Lower leg skin (tissue), 4 donors: ENCODE measurements around the gene COL27A1. TPM values are rescaled to one million over a fixed set of nuclear protein-coding genes. Genes with fewer than 3 reads are reported as not detected.
"Not testable (repeated sequence)": the region's sequence is repeated elsewhere in the genome, so short reads cannot be mapped to it uniquely, and the experiment has no call there.

Experiments
- DNase-seq, 2 donors: peaks; one replicate each; pipeline ENCODE4 v3.0.0-alpha.2; 2019; ENCODE audit warnings: low spot score in 2 of 2
- H3K4me3 ChIP-seq: fragments of 200-600 bp; sonication (generic); 2 replicates; pipeline ENCODE4 v1.5.1; 2017; ENCODE audit warnings: mild to moderate bottlenecking, low read depth; ENCODE audit not compliant: poor library complexity, severe bottlenecking
- POLR2A ChIP-seq, 2 donors: fragments of 450-650 bp; IDR thresholded peaks; one replicate each; pipeline ENCODE4 v1.6.1; 2016 to 2017; ENCODE audit warnings: antibody characterized with exemption in 2 of 2, mild to moderate bottlenecking in 1 of 2, moderate library complexity in 1 of 2
- WGBS, 2 donors: methylation state at CpG; one replicate each; pipeline ENCODE4 v1.1.5; 2018; 5-methylcytosine and 5-hydroxymethylcytosine counted together
- intact Hi-C: fragments of 100-400 bp; cut with DNase I; formaldehyde crosslinking; loops from one replicate; pipeline ENCODE4 v1.15.0; 2023; ENCODE audit warnings: low total_unique reads
- total RNA-seq, 4 donors: library from RNA; depleted of rRNA; stranded (reverse); fragments of >200 nt; gene quantifications; one replicate each; pipeline ENCODE4 v1.1.0, GENCODE V29; 2016
- TF ChIP-seq, protein P1 (sequence below), 3 donors: fragments of 450-650 bp; IDR thresholded peaks; one replicate each; pipeline ENCODE4 v1.5.1; 2016; ENCODE audit warnings: antibody characterized with exemption in 3 of 3, mild to moderate bottlenecking in 3 of 3, moderate library complexity in 2 of 3

The COL27A1 gene
- total RNA-seq, 4 donors from 2014 or later: 9.4 to 16.1 (median 12.3) TPM

DNA sequence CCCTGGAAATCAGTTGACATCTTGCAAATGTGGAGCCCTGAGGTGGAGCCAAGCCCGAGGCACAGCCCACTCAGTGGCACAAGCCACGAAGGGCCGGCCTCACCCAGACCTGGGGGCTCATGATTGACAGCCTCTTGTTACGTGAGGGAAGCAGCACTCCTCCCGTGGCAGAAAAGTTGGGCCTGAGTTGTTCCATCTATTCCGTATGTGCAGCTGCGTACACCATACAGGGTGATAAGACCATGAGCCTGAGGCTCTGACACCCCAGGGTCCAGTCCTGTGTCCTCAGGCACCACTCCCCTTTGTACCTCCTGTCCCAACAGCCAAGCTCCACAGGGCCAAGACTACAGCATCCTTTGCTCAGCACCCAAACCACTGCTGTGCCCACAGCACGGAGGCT, 172.4 kb downstream of the COL27A1 start:
- no peak overlapping the region for H3K4me3 ChIP-seq
- DNase-seq: no peak
- WGBS, 2 donors: 94 to 95% methylated on average over 6 to 8 of the region's 8 CpGs
- TF ChIP-seq POLR2A (IDR thresholded peaks at IDR 0.05): no peak
- TF ChIP-seq, protein P1, sequence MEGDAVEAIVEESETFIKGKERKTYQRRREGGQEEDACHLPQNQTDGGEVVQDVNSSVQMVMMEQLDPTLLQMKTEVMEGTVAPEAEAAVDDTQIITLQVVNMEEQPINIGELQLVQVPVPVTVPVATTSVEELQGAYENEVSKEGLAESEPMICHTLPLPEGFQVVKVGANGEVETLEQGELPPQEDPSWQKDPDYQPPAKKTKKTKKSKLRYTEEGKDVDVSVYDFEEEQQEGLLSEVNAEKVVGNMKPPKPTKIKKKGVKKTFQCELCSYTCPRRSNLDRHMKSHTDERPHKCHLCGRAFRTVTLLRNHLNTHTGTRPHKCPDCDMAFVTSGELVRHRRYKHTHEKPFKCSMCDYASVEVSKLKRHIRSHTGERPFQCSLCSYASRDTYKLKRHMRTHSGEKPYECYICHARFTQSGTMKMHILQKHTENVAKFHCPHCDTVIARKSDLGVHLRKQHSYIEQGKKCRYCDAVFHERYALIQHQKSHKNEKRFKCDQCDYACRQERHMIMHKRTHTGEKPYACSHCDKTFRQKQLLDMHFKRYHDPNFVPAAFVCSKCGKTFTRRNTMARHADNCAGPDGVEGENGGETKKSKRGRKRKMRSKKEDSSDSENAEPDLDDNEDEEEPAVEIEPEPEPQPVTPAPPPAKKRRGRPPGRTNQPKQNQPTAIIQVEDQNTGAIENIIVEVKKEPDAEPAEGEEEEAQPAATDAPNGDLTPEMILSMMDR (IDR thresholded peaks at IDR 0.05): no peak
- intact Hi-C loops: no loop called here

DNA sequence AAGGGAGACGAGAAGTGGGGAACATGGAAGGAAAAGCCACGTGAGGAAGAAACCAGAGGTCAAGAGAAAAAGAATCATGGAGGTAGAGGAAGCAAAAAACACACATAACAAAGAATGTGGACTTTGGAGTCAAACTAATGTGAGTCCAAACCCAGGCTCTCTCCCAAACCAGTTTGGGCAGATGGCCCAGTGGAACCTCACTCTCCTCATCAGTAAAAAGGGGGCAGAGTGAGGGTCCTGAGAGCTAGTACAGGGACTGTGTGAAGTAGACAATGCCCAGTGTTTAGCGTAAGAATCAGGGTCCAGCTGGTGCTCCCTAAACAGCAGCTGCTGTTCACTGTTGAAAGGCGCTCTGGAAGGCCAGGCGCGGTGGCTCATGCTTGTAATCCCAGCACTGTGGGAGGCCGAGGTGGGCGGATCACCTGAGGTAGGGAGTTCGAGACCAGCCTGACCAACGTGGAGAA, 173.1 kb downstream of the COL27A1 start:
- H3K4me3 ChIP-seq, intact Hi-C loops, DNase-seq: not testable (repeated sequence)
- 79 to 85% methylated on average over 10 of the region's 10 CpGs for WGBS, 2 donors

DNA sequence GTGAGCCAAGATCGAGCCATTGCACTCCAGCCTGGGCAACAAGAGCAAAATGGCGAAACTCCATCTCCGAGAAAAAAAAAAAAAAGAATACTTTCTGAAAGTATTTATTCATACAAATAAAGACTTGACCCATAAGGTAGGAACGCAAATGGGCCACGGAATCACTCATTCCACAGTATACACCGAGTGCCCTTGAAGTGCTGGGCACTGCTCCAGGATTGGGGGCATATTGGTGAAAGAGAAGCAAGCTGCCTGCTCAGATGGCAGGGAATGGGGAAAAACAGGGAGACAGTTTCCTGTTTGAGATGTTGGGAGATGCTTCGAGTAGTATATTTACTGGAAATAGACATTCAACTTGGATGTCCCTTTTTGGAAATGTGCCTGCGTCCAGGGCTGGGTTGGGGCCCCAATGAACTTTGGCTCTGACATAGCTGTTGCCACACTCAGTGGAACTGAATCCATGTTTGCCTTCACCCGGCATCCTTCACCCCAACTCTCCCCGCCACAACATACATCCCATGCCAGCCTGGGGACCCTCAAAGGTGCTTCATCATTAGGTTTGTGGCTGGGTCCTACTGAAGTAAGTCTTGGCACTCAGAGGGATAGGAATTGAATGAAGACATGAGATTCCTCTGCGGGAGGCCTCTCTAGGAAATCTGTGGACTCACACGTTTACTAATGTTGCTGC, 173.7 kb downstream of the COL27A1 start:
- DNase-seq, intact Hi-C loops, H3K4me3 ChIP-seq: not testable (repeated sequence)
- 82 to 85% methylated on average over 10 of the region's 12 CpGs for WGBS, 2 donors

DNA sequence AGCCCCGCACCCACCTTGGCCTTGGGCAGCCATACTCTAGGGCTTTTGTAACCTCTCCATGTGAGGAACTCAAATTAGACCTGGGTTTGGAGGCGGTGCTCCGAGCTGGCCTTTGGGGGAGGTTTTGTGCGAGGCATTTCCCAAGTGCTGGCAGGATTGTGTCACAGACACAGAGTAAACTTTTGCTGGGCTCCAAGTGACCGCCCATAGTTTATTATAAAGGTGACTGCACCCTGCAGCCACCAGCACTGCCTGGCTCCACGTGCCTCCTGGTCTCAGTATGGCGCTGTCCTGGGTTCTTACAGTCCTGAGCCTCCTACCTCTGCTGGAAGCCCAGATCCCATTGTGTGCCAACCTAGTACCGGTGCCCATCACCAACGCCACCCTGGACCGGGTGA, 174.3 kb downstream of the COL27A1 start, which contains the start of gene ORM2:
TSS of gene ORM2 (plus strand) at position 245 of the 398 bp plus-strand sequence. CDS start at position 281, 36 bp downstream.
- DNase-seq, intact Hi-C loops, H3K4me3 ChIP-seq: not testable (repeated sequence)
- 73% methylated on average over 2 of the region's 10 CpGs; no CpG with 5 or more reads in 1 of the 2 donors for WGBS, 2 donors

DNA sequence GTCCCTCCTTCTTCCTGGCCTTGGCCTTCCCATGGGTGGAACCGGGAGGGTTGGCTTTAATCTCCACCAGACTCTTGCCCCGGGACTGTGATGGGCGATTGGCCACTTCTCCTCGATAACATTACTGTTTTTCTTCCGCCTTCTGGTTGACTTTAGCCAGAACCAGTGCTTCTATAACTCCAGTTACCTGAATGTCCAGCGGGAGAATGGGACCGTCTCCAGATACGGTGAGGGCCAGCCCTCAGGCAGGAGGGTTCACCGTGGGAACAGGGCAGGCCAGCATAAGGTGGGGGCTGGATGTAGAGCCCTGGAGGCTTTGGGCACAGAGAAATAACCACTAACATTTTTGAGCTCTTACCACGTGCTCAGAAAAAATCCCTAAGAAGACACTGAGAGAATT, 175.3 kb downstream of the COL27A1 start:
- WGBS, 2 donors: 62 to 65% methylated on average over 10 of the region's 10 CpGs
- DNase-seq: no peak
- no peak for TF ChIP-seq POLR2A (IDR thresholded peaks at IDR 0.05)
- TF ChIP-seq, protein P1 (IDR thresholded peaks at IDR 0.05): no peak
- intact Hi-C loops: no loop called here
- H3K4me3 ChIP-seq: no peak overlapping the region

DNA sequence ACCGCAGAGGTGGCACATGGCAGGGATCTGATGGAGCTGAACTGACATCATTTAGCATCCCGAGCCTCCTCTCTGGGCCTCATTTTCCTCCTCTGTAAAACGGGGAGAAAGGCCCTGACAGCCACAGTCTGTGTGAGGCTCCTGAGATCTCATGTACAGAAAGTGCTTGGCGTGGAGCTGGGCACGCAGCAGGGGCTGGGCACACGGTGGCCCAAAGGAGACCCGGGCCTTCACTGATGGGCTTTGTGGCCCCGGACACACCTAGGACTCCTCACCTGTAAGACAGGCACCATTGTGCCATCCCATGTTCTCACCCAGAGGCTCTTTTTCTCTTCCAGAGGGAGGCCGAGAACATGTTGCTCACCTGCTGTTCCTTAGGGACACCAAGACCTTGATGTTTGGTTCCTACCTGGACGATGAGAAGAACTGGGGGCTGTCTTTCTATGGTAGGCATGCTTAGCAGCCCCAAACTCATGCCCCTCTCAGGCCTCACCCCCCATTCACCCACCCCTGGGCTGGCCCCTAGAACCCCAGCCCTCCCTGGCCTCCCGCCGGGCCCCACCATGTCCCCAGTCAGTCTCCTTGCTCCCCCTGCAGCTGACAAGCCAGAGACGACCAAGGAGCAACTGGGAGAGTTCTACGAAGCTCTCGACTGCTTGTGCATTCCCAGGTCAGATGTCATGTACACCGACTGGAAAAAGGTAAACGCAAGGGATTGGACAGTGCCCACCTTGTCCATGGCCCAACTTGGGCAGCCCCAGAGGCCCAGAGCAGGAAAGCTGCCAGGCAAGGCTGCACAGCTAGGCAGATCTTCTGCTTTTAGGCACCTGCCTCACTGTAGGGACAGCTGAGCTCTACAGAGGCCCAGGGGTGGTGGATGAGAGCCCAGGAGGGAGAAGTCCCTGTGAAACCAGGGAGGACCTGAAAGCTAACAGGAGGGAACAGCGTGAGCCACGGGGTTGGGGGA, 176.2 kb downstream of the COL27A1 start:
- H3K4me3 ChIP-seq, DNase-seq, intact Hi-C loops: not testable (repeated sequence)
- WGBS, 2 donors: 66 to 72% methylated on average over 16 to 17 of the region's 19 CpGs

DNA sequence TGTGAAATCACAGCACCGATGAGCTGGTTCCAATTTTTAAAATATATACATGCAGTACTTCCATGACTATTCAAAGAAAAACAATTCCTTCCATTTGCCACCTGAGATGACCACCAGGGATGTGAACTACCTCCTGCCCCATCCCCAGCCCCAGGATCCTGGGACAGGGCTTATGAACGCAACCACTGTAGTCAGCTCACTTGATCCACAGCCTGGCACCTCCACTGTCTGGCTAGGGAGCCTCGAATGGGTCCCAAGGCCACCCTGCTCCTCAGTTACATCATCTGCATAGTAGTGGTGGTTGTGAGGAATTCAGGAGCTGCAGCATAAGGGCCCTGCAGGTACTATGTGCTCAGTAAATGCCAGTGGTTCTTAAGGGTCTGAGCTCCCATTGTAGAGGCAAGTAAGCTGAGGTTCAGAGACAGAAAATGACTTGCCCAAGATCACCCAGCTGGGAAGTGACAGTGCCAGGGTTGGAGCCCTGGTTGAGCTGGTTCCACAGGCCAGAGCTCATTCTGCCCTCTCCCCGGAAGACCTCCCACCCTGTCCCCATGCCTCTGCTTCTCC, 177.2 kb downstream of the COL27A1 start:
- H3K4me3 ChIP-seq, DNase-seq, intact Hi-C loops: not testable (repeated sequence)
- 54 to 78% methylated on average over 3 of the region's 4 CpGs for WGBS, 2 donors

DNA sequence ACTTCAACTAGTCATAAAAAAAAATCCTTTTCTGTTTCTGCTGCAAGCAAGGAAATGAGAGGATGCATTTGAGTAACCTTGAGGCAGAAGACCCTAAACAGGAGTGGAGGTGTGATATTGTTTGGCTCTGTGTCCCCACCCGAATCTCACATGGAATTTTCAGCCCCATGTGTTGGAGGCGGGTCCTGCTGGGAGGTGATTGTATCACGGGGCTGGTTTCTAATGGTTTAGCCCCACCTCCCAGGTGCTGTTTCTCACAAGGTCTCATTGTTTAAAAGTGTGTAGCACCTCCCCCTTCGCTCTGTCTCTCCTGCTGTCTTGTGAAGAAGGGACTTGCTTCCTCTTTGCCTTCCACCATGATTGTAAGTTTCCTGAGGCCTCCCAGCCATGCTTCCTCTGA, 178.4 kb downstream of the COL27A1 start:
- H3K4me3 ChIP-seq, DNase-seq, intact Hi-C loops: not testable (repeated sequence)
- 70 to 73% methylated on average over 3 of the region's 4 CpGs for WGBS, 2 donors
